ENCODE results near the gene DUSP22. TPM values are rescaled to one million over a fixed set of nuclear protein-coding genes. Genes with fewer than 3 reads are reported as not detected.
"Not testable (repeated sequence)": the region's sequence is repeated elsewhere in the genome, so short reads cannot be mapped to it uniquely, and the experiment has no call there.

The DUSP22 gene
- polyA plus RNA-seq, 4 donors = 18.8 to 40.0 (median 29.1) TPM

GRCh38 chr6:370555-370954 is 78.3 kb downstream of the DUSP22 start:
- DNase-seq = no peak

GRCh38 chr6:371851-372250 is 79.6 kb downstream of the DUSP22 start:
- H3K4me1 ChIP-seq (ENCODE audit: control insufficient read depth in 3 of 3, insufficient read depth in 2 of 3, low read depth in 1 of 3, low read length in 2 of 3); DNase-seq; H3K9me3 ChIP-seq (ENCODE audit: control insufficient read depth in 2 of 2, insufficient read depth in 1 of 2, low read depth in 1 of 2, low read length in 1 of 2); H3K36me3 ChIP-seq (ENCODE audit: control insufficient read depth in 3 of 3, insufficient read depth in 2 of 3, low read depth in 1 of 3, low read length in 3 of 3); H3K27ac ChIP-seq (ENCODE audit: low read depth in 1 of 3, low read length in 2 of 3); H3K4me3 ChIP-seq (ENCODE audit: low read depth in 1 of 3, low read length in 3 of 3); H3K27me3 ChIP-seq (ENCODE audit: control insufficient read depth in 3 of 3, insufficient read depth in 3 of 3, low read length in 3 of 3): not testable (repeated sequence)
- FAIRE-seq = peak; percentile 47
- WGBS, 3 donors = 87 to 90% (median 88%) methylated on average over 2 of the region's 2 CpGs

More at GRCh38 chr6:370555-370954, 78.3 kb downstream of the DUSP22 start:
- Histone ChIP-seq H3K4me1 (ENCODE audit: control insufficient read depth in 3 of 3, insufficient read depth in 2 of 3, low read depth in 1 of 3, low read length in 2 of 3) (no peaks in the 10 kb centered on the region), H3K4me3 (ENCODE audit: low read depth in 1 of 3, low read length in 3 of 3) (no peak overlapping the region), H3K27ac (ENCODE audit: low read depth in 1 of 3, low read length in 2 of 3) (no peak overlapping the region), H3K36me3 (ENCODE audit: control insufficient read depth in 3 of 3, insufficient read depth in 2 of 3, low read depth in 1 of 3, low read length in 3 of 3) (no peaks in the 10 kb centered on the region), H3K27me3 (ENCODE audit: control insufficient read depth in 3 of 3, insufficient read depth in 3 of 3, low read length in 3 of 3) (peaks cover 0 to 6% (median 3%) of the 10 kb centered on the region in 3 donors), H3K9me3 (ENCODE audit: control insufficient read depth in 2 of 2, insufficient read depth in 1 of 2, low read depth in 1 of 2, low read length in 1 of 2) (peaks cover 0 to 7% of the 10 kb centered on the region in 2 donors)
- no peak for FAIRE-seq
- 72 to 85% (median 73%) methylated on average over 6 of the region's 6 CpGs for WGBS, 3 donors

GRCh38 chr6:372336-372911 is 80.1 kb downstream of the DUSP22 start:
- H3K27ac ChIP-seq (ENCODE audit: low read depth in 1 of 3, low read length in 2 of 3) = no peak overlapping the region
- 66 to 83% (median 75%) methylated on average over 16 of the region's 16 CpGs for WGBS, 3 donors
- H3K4me3 ChIP-seq (ENCODE audit: low read depth in 1 of 3, low read length in 3 of 3) = no peak overlapping the region
- no peak for FAIRE-seq
- DNase-seq = no peak
- H3K4me1 ChIP-seq (ENCODE audit: control insufficient read depth in 3 of 3, insufficient read depth in 2 of 3, low read depth in 1 of 3, low read length in 2 of 3) = no peaks in the 10 kb centered on the region
- peaks cover 0 to 7% of the 10 kb centered on the region in 2 donors for H3K9me3 ChIP-seq (ENCODE audit: control insufficient read depth in 2 of 2, insufficient read depth in 1 of 2, low read depth in 1 of 2, low read length in 1 of 2)
- H3K27me3 ChIP-seq (ENCODE audit: control insufficient read depth in 3 of 3, insufficient read depth in 3 of 3, low read length in 3 of 3) = peaks cover 0 to 6% (median 3%) of the 10 kb centered on the region in 3 donors
- no peaks in the 10 kb centered on the region for H3K36me3 ChIP-seq (ENCODE audit: control insufficient read depth in 3 of 3, insufficient read depth in 2 of 3, low read depth in 1 of 3, low read length in 3 of 3)

- peaks cover 0 to 6% (median 3%) of the 10 kb centered on the region in 3 donors for H3K27me3 ChIP-seq (ENCODE audit: control insufficient read depth in 3 of 3, insufficient read depth in 3 of 3, low read length in 3 of 3)
- no peak for DNase-seq
- H3K4me3 ChIP-seq (ENCODE audit: low read depth in 1 of 3, low read length in 3 of 3) = no peak overlapping the region
- WGBS, 3 donors = 72 to 78% (median 75%) methylated on average over 8 of the region's 8 CpGs
- H3K27ac ChIP-seq (ENCODE audit: low read depth in 1 of 3, low read length in 2 of 3) = no peak overlapping the region
- H3K4me1 ChIP-seq (ENCODE audit: control insufficient read depth in 3 of 3, insufficient read depth in 2 of 3, low read depth in 1 of 3, low read length in 2 of 3) = no peaks in the 10 kb centered on the region
- H3K9me3 ChIP-seq (ENCODE audit: control insufficient read depth in 2 of 2, insufficient read depth in 1 of 2, low read depth in 1 of 2, low read length in 1 of 2) = peaks cover 0 to 7% of the 10 kb centered on the region in 2 donors
- no peak for FAIRE-seq
- no peaks in the 10 kb centered on the region for H3K36me3 ChIP-seq (ENCODE audit: control insufficient read depth in 3 of 3, insufficient read depth in 2 of 3, low read depth in 1 of 3, low read length in 3 of 3)
These were observed 80.7 kb downstream of the DUSP22 start for GRCh38 chr6:373031-373430.

GRCh38 chr6:373773-374724 is 81.8 kb downstream of the DUSP22 start:
- FAIRE-seq (no peak), DNase-seq (no peak)
- Histone ChIP-seq H3K4me3 (ENCODE audit: low read depth in 1 of 3, low read length in 3 of 3) (no peak overlapping the region), H3K9me3 (ENCODE audit: control insufficient read depth in 2 of 2, insufficient read depth in 1 of 2, low read depth in 1 of 2, low read length in 1 of 2) (peaks cover 0 to 7% of the 10 kb centered on the region in 2 donors), H3K27me3 (ENCODE audit: control insufficient read depth in 3 of 3, insufficient read depth in 3 of 3, low read length in 3 of 3) (peaks cover 0 to 6% (median 3%) of the 10 kb centered on the region in 3 donors), H3K4me1 (ENCODE audit: control insufficient read depth in 3 of 3, insufficient read depth in 2 of 3, low read depth in 1 of 3, low read length in 2 of 3) (no peaks in the 10 kb centered on the region), H3K36me3 (ENCODE audit: control insufficient read depth in 3 of 3, insufficient read depth in 2 of 3, low read depth in 1 of 3, low read length in 3 of 3) (no peaks in the 10 kb centered on the region), H3K27ac (ENCODE audit: low read depth in 1 of 3, low read length in 2 of 3) (no peak overlapping the region)
- WGBS, 3 donors = 68 to 78% (median 77%) methylated on average over 26 of the region's 26 CpGs

GRCh38 chr6:374956-375355 is 82.7 kb downstream of the DUSP22 start:
- FAIRE-seq = no peak
- peaks cover 0 to 5% of the 10 kb centered on the region in 2 donors for H3K9me3 ChIP-seq (ENCODE audit: control insufficient read depth in 2 of 2, insufficient read depth in 1 of 2, low read depth in 1 of 2, low read length in 1 of 2)

GRCh38 chr6:376827-377640 is 84.7 kb downstream of the DUSP22 start:
- Histone ChIP-seq H3K9me3 (ENCODE audit: control insufficient read depth in 2 of 2, insufficient read depth in 1 of 2, low read depth in 1 of 2, low read length in 1 of 2) (peaks cover 3 to 8% of the 10 kb centered on the region in 2 donors), H3K27me3 (ENCODE audit: control insufficient read depth in 3 of 3, insufficient read depth in 3 of 3, low read length in 3 of 3) (peaks cover 0 to 8% (median 6%) of the 10 kb centered on the region in 3 donors), H3K4me1 (ENCODE audit: control insufficient read depth in 3 of 3, insufficient read depth in 2 of 3, low read depth in 1 of 3, low read length in 2 of 3) (no peaks in the 10 kb centered on the region), H3K4me3 (ENCODE audit: low read depth in 1 of 3, low read length in 3 of 3) (no peak overlapping the region), H3K36me3 (ENCODE audit: control insufficient read depth in 3 of 3, insufficient read depth in 2 of 3, low read depth in 1 of 3, low read length in 3 of 3) (no peaks in the 10 kb centered on the region), H3K27ac (ENCODE audit: low read depth in 1 of 3, low read length in 2 of 3) (no peak overlapping the region)
- no peak for DNase-seq
- no peak for FAIRE-seq
- 69 to 77% (median 74%) methylated on average over 10 of the region's 10 CpGs for WGBS, 3 donors

More at GRCh38 chr6:374956-375355, 82.7 kb downstream of the DUSP22 start:
- Histone ChIP-seq H3K27me3 (ENCODE audit: control insufficient read depth in 3 of 3, insufficient read depth in 3 of 3, low read length in 3 of 3) (peaks cover 0 to 8% (median 6%) of the 10 kb centered on the region in 3 donors), H3K36me3 (ENCODE audit: control insufficient read depth in 3 of 3, insufficient read depth in 2 of 3, low read depth in 1 of 3, low read length in 3 of 3) (no peaks in the 10 kb centered on the region), H3K27ac (ENCODE audit: low read depth in 1 of 3, low read length in 2 of 3) (no peak overlapping the region), H3K4me3 (ENCODE audit: low read depth in 1 of 3, low read length in 3 of 3) (no peak overlapping the region), H3K4me1 (ENCODE audit: control insufficient read depth in 3 of 3, insufficient read depth in 2 of 3, low read depth in 1 of 3, low read length in 2 of 3) (no peaks in the 10 kb centered on the region)
- 80 to 84% (median 81%) methylated on average over 8 of the region's 8 CpGs for WGBS, 3 donors
- DNase-seq = no peak

- 85 to 90% (median 88%) methylated on average over 13 of the region's 13 CpGs for WGBS, 3 donors
- not testable (repeated sequence) for H3K27ac ChIP-seq (ENCODE audit: low read depth in 1 of 3, low read length in 2 of 3); H3K4me1 ChIP-seq (ENCODE audit: control insufficient read depth in 3 of 3, insufficient read depth in 2 of 3, low read depth in 1 of 3, low read length in 2 of 3); FAIRE-seq; DNase-seq; H3K27me3 ChIP-seq (ENCODE audit: control insufficient read depth in 3 of 3, insufficient read depth in 3 of 3, low read length in 3 of 3); H3K4me3 ChIP-seq (ENCODE audit: low read depth in 1 of 3, low read length in 3 of 3); H3K9me3 ChIP-seq (ENCODE audit: control insufficient read depth in 2 of 2, insufficient read depth in 1 of 2, low read depth in 1 of 2, low read length in 1 of 2); H3K36me3 ChIP-seq (ENCODE audit: control insufficient read depth in 3 of 3, insufficient read depth in 2 of 3, low read depth in 1 of 3, low read length in 3 of 3)
These were observed 85.3 kb downstream of the DUSP22 start for GRCh38 chr6:377641-378020.

Data from small intestine (tissue), 7 donors.